Effector CD4-positive, alpha-beta T cell (primary cell): ENCODE measurements around the gene CDC20B. TPM values are rescaled to one million over a fixed set of nuclear protein-coding genes. Genes with fewer than 3 reads are reported as not detected.

ENCODE experiments used
- DNase-seq: peaks from one replicate; pipeline ENCODE4 v3.0.0-alpha.2; 2020
- total RNA-seq: gene quantifications from one replicate; lab custom pipeline; 2026; lab: John Stamatoyannopoulos, UW

CDC20B gene
- total RNA-seq = not detected

GRCh38 chr5:55172937-55173686 lies at the start of gene CDC20B:
Gene CDC20B, minus strand, starts transcription at chr5:55173177. Its CDS starts 177 bp downstream, at chr5:55173000.
- peak; percentile 65 for DNase-seq

- no peak for DNase-seq
These were observed 49.4 kb upstream of the CDC20B start for GRCh38 chr5:55222092-55222984.

GRCh38 chr5:55220433-55221185 lies 47.6 kb upstream of the CDC20B start:
- DNase-seq = no peak

- no peak for DNase-seq
These were observed 46.8 kb upstream of the CDC20B start for GRCh38 chr5:55219770-55220169.

- no peak for DNase-seq
These were observed 46.0 kb upstream of the CDC20B start for GRCh38 chr5:55218967-55219366.

- no peak for DNase-seq
These were observed 38.4 kb upstream of the CDC20B start for GRCh38 chr5:55211184-55211874.

GRCh38 chr5:55205001-55205400 lies 32.0 kb upstream of the CDC20B start:
- no peak for DNase-seq

- DNase-seq = no peak
These were observed 18.2 kb upstream of the CDC20B start for GRCh38 chr5:55191165-55191564.

GRCh38 chr5:55188656-55189540 lies 15.9 kb upstream of the CDC20B start:
- DNase-seq = no peak

- DNase-seq = no peak
These were observed 14.4 kb upstream of the CDC20B start for GRCh38 chr5:55187370-55187769.

- DNase-seq = no peak
These were observed 7.0 kb upstream of the CDC20B start for GRCh38 chr5:55180016-55180415.

GRCh38 chr5:55177078-55177477 lies 4.1 kb upstream of the CDC20B start:
- DNase-seq = no peak

GRCh38 chr5:55176176-55176818 lies 3.3 kb upstream of the CDC20B start:
- no peak for DNase-seq

GRCh38 chr5:55175781-55176175 lies 2.8 kb upstream of the CDC20B start:
- no peak for DNase-seq

GRCh38 chr5:55173687-55174230 lies 782 bp upstream of the CDC20B start:
- no peak for DNase-seq

GRCh38 chr5:55172051-55172899 lies 702 bp downstream of the CDC20B start:
- peak; percentile 48 for DNase-seq

- DNase-seq = no peak
These were observed 1.5 kb downstream of the CDC20B start for GRCh38 chr5:55171471-55171870.

- no peak for DNase-seq
These were observed 10.3 kb downstream of the CDC20B start for GRCh38 chr5:55162666-55163065.

GRCh38 chr5:55160493-55161209 lies 12.3 kb downstream of the CDC20B start:
- DNase-seq = no peak
